ENCODE data around the gene NFS1. TPM values are rescaled to one million over a fixed set of nuclear protein-coding genes. Genes with fewer than 3 reads are reported as not detected.

Gene NFS1
- total RNA-seq, 4 donors from 2014 or later = 25.3 to 63.3 (median 32.7) TPM

DNA sequence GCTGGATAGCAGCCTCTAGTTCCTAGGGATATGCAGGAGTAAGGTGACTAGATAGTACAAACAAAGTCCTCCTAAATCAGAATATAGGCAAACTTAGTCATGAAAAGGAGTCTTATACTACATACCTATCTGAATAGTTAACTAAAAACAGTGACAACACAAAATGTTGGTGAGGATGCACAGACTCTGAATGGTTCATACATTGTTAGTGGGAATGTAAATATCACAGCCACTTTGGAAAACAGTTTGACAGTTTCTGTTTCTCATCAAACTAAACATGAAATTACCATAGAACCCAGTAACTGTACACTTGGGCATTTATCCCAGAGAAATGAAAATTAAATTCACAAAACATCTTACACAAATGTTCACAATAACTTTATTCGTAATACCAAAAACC is 17.2 kb downstream of the NFS1 start:
- Histone ChIP-seq H3K4me3 (no peak overlapping the region), H3K36me3 (peaks cover 20 to 91% (median 42%) of the 10 kb centered on the region in 4 donors), H3K9me3 (no peaks in the 10 kb centered on the region), H3K27ac (replicated peaks in 1 of 4) (no peak overlapping the region), H3K27me3 (no peaks in the 10 kb centered on the region), H3K4me1 (no peaks in the 10 kb centered on the region)
- no peak for DNase-seq (ENCODE audit: extremely low spot score)
- WGBS = 87% methylated on average over 1 of the region's 1 CpG
- TF ChIP-seq, protein P1, sequence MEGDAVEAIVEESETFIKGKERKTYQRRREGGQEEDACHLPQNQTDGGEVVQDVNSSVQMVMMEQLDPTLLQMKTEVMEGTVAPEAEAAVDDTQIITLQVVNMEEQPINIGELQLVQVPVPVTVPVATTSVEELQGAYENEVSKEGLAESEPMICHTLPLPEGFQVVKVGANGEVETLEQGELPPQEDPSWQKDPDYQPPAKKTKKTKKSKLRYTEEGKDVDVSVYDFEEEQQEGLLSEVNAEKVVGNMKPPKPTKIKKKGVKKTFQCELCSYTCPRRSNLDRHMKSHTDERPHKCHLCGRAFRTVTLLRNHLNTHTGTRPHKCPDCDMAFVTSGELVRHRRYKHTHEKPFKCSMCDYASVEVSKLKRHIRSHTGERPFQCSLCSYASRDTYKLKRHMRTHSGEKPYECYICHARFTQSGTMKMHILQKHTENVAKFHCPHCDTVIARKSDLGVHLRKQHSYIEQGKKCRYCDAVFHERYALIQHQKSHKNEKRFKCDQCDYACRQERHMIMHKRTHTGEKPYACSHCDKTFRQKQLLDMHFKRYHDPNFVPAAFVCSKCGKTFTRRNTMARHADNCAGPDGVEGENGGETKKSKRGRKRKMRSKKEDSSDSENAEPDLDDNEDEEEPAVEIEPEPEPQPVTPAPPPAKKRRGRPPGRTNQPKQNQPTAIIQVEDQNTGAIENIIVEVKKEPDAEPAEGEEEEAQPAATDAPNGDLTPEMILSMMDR (IDR thresholded peaks at IDR 0.05) = no peak
- no peak for TF ChIP-seq POLR2AphosphoS5 (IDR thresholded peaks at IDR 0.05)
- intact Hi-C loops (cut with DNase I) = no loop called here

DNA sequence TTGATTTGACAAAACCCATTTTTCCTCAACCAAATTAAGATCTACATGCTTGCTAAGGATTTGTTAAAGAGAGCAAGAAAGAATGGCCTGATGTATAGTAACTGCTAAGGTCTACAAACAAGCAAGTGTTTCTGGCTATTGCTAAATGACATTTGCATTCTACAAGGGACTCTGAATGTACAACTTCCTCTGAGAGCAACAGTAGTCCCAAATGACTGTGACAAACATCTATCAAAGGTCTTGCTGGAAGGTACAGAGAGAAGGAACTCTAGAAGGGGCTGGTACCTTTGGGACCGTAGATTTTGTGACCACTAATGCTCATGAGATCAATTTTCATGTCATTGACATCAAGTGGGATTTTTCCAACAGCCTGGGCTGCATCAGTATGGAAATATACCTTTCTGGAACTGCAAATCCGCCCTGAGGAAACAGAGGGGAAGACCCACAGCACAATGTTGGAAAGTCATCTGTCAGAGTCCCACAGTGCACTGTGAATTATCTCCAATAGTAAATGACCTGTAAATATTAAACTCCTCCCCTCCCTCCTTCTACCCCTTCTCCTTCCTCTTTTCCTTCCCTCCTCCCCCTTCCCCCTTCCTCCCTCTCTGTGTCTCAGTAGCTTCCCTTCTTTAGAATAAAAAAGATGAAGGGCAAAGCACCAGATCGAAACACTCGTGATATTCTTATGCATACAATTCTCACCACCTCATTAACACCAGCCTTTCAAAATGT is 18.5 kb downstream of the NFS1 start:
- intact Hi-C loops (cut with DNase I) = no loop called here

DNA sequence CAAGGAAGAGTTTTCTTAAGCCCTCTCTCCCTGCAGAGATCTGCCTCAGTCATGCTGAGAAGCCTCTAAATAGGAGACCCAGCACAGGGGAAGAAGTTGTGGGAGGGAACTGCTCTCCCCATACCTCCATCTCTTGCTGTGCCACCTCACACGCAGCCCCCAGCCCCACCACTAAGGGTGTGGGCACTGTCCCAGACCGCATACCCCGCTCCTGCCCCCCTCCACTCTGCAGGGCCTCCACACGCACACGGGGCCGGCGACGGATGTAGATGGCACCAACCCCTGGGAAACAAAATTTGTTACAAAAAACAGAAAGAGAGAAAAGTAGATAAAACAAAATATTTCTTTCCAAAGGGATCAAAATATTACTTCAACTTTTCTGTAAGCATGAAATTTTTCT is 24.2 kb downstream of the NFS1 start:
- 96% methylated on average over 8 of the region's 8 CpGs for WGBS
- peaks cover 43 to 86% (median 69%) of the 10 kb centered on the region in 4 donors for H3K36me3 ChIP-seq
- H3K27me3 ChIP-seq = no peaks in the 10 kb centered on the region
- DNase-seq (ENCODE audit: extremely low spot score) = peak; percentile 37
- H3K4me3 ChIP-seq = no peak overlapping the region
- H3K27ac ChIP-seq (replicated peaks in 1 of 4) = no peak overlapping the region
- intact Hi-C loops (cut with DNase I) = no loop called here
- H3K4me1 ChIP-seq = no peaks in the 10 kb centered on the region
- no peaks in the 10 kb centered on the region for H3K9me3 ChIP-seq
- TF ChIP-seq POLR2A (IDR thresholded peaks at IDR 0.05; ENCODE audit: low read depth) (no peak), EP300 (IDR thresholded peaks at IDR 0.05) (no peak), POLR2AphosphoS5 (IDR thresholded peaks at IDR 0.05) (no peak)
- TF ChIP-seq, protein P1 (IDR thresholded peaks at IDR 0.05) = no peak

More for the DNA sequence above, 18.5 kb downstream of the NFS1 start:
- no peak for DNase-seq (ENCODE audit: extremely low spot score)
- no peak overlapping the region for H3K4me3 ChIP-seq
- H3K36me3 ChIP-seq = peaks cover 20 to 83% (median 40%) of the 10 kb centered on the region in 4 donors
- no peak overlapping the region for H3K27ac ChIP-seq (replicated peaks in 1 of 4)
- TF ChIP-seq, protein P1 (IDR thresholded peaks at IDR 0.05) = no peak
- TF ChIP-seq EP300 (IDR thresholded peaks at IDR 0.05) (no peak), POLR2A (IDR thresholded peaks at IDR 0.05; ENCODE audit: low read depth) (no peak), POLR2AphosphoS5 (IDR thresholded peaks at IDR 0.05) (no peak)
- H3K4me1 ChIP-seq = no peaks in the 10 kb centered on the region
- WGBS = 78% methylated on average over 4 of the region's 4 CpGs
- no peaks in the 10 kb centered on the region for H3K9me3 ChIP-seq
- no peaks in the 10 kb centered on the region for H3K27me3 ChIP-seq

DNA sequence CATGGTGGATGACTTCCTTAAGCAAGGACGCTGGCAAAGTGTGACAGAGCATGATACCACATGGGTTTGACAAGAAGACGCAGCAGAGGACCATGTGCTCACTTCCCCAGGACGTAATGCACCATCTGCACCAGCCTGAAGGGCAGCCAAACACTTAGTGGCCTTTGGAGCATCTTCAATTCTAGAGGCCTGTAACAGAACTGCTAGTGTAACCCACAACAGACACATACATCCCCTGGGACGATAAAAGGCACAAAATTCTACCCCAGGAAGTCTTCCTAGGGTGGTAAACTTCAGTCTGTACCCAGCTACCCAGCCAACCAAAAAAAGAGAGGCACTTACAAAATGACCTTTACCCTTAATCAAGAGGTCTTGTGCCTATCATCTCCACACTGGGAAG is 25.3 kb downstream of the NFS1 start:
- 78% methylated on average over 4 of the region's 4 CpGs for WGBS
- TF ChIP-seq, protein P1 (IDR thresholded peaks at IDR 0.05) = no peak
- TF ChIP-seq POLR2AphosphoS5 (IDR thresholded peaks at IDR 0.05) (no peak), EP300 (IDR thresholded peaks at IDR 0.05) (no peak), POLR2A (IDR thresholded peaks at IDR 0.05; ENCODE audit: low read depth) (no peak)

More for the DNA sequence above, 25.3 kb downstream of the NFS1 start:
- Histone ChIP-seq H3K27me3 (no peaks in the 10 kb centered on the region), H3K4me1 (no peaks in the 10 kb centered on the region), H3K36me3 (peaks cover 51 to 86% (median 75%) of the 10 kb centered on the region in 4 donors), H3K4me3 (no peak overlapping the region), H3K27ac (replicated peaks in 1 of 4) (no peak overlapping the region), H3K9me3 (no peaks in the 10 kb centered on the region)
- DNase-seq (ENCODE audit: extremely low spot score) = peak; percentile 57
- intact Hi-C loops (cut with DNase I) = no loop called here

All from esophagus muscularis mucosa (tissue), 4 donors.